ENCODE results near the gene CSNK1G1.
"Not testable (repeated sequence)": the region's sequence is repeated elsewhere in the genome, so short reads cannot be mapped to it uniquely, and the experiment has no call there.

The CSNK1G1 gene

GRCh38 chr15:64287953-64288352 lies 68.0 kb downstream of the CSNK1G1 start:
- DNase-seq (ENCODE audit: low read depth): no peak

- DNase-seq (ENCODE audit: low read depth): no peak
Observed at GRCh38 chr15:64286473-64286872, 69.5 kb downstream of the CSNK1G1 start.

GRCh38 chr15:64285871-64286270 lies 70.1 kb downstream of the CSNK1G1 start:
- no peak for DNase-seq (ENCODE audit: low read depth)

GRCh38 chr15:64285150-64285549 lies 70.8 kb downstream of the CSNK1G1 start:
- DNase-seq (ENCODE audit: low read depth): no peak

- DNase-seq (ENCODE audit: low read depth): no peak
Observed at GRCh38 chr15:64284042-64284441, 71.9 kb downstream of the CSNK1G1 start.

GRCh38 chr15:64282701-64283100 lies 73.3 kb downstream of the CSNK1G1 start:
- no peak for DNase-seq (ENCODE audit: low read depth)

- DNase-seq (ENCODE audit: low read depth): no peak
Observed at GRCh38 chr15:64279131-64279530, 76.8 kb downstream of the CSNK1G1 start.

GRCh38 chr15:64275934-64276333 lies 80.0 kb downstream of the CSNK1G1 start:
- DNase-seq (ENCODE audit: low read depth): no peak

GRCh38 chr15:64274341-64274950 lies 81.5 kb downstream of the CSNK1G1 start:
- DNase-seq (ENCODE audit: low read depth): no peak

GRCh38 chr15:64267331-64267973 lies 88.5 kb downstream of the CSNK1G1 start:
- DNase-seq (ENCODE audit: low read depth): no peak

GRCh38 chr15:64265188-64265587 lies 90.8 kb downstream of the CSNK1G1 start:
- not testable (repeated sequence) for DNase-seq (ENCODE audit: low read depth)

GRCh38 chr15:64264502-64264901 lies 91.5 kb downstream of the CSNK1G1 start:
- DNase-seq (ENCODE audit: low read depth): no peak

- no peak for DNase-seq (ENCODE audit: low read depth)
Observed at GRCh38 chr15:64263567-64263966, 92.4 kb downstream of the CSNK1G1 start.

GRCh38 chr15:64256051-64256450 lies 99.9 kb downstream of the CSNK1G1 start:
- no peak for DNase-seq (ENCODE audit: low read depth)

GRCh38 chr15:64251658-64252057 lies 104.3 kb downstream of the CSNK1G1 start:
- no peak for DNase-seq (ENCODE audit: low read depth)

GRCh38 chr15:64251121-64251520 lies 104.9 kb downstream of the CSNK1G1 start:
- no peak for DNase-seq (ENCODE audit: low read depth)

GRCh38 chr15:64249883-64250575 lies 105.9 kb downstream of the CSNK1G1 start:
- no peak for DNase-seq (ENCODE audit: low read depth)

- no peak for DNase-seq (ENCODE audit: low read depth)
Observed at GRCh38 chr15:64249406-64249805, 106.6 kb downstream of the CSNK1G1 start.

GRCh38 chr15:64247906-64248541 lies 107.9 kb downstream of the CSNK1G1 start:
- no peak for DNase-seq (ENCODE audit: low read depth)

- DNase-seq (ENCODE audit: low read depth): no peak
Observed at GRCh38 chr15:64247535-64247905, 108.5 kb downstream of the CSNK1G1 start.

- DNase-seq (ENCODE audit: low read depth): no peak
Observed at GRCh38 chr15:64246364-64247189, 109.4 kb downstream of the CSNK1G1 start.

GRCh38 chr15:64245405-64245804 lies 110.6 kb downstream of the CSNK1G1 start:
- DNase-seq (ENCODE audit: low read depth): no peak

Data from stimulated activated CD8-positive, alpha-beta memory T cell treated with anti-CD3 and anti-CD28 coated beads, Interleukin-15, amount 100 ng/mL, for 24 hours (primary cell).